Stimulated activated CD4-positive, alpha-beta T cell treated with anti-CD3 and anti-CD28 coated beads, Interleukin-15, amount 100 ng/mL, for 1 hour (primary cell): Measurements from ENCODE around the gene PTOV1.
"Not testable (repeated sequence)": the region's sequence is repeated elsewhere in the genome, so short reads cannot be mapped to it uniquely, and the experiment has no call there.

Experiments
- DNase-seq, 2 donors: peaks; one replicate each; pipeline ENCODE4 v3.0.0-alpha.2; 2020; ENCODE audit warnings: low read depth in 1 of 2, low spot score in 1 of 2

Gene PTOV1

GRCh38 chr19:49817964-49818648, 32.9 kb upstream of the PTOV1 start, which contains the start of gene MED25:
Gene MED25 (plus strand): TSS chr19:49818289. CDS start chr19:49818342, 53 bp downstream.
- peak; percentile 79 to 82 for DNase-seq

- DNase-seq: no peak
These were observed 32.1 kb upstream of the PTOV1 start for GRCh38 chr19:49818649-49819370.

GRCh38 chr19:49819452-49820115, 31.4 kb upstream of the PTOV1 start:
- not testable (repeated sequence) for DNase-seq

GRCh38 chr19:49820125-49820524, 30.8 kb upstream of the PTOV1 start:
- DNase-seq: no peak

- no peak for DNase-seq
These were observed 27.5 kb upstream of the PTOV1 start for GRCh38 chr19:49823472-49823871.

GRCh38 chr19:49824662-49825061, 26.3 kb upstream of the PTOV1 start:
- DNase-seq: no peak

GRCh38 chr19:49827034-49827433, 23.9 kb upstream of the PTOV1 start:
- no peak for DNase-seq

- no peak for DNase-seq
These were observed 21.8 kb upstream of the PTOV1 start for GRCh38 chr19:49829200-49829599.

- DNase-seq: no peak
These were observed 21.2 kb upstream of the PTOV1 start for GRCh38 chr19:49829721-49830120.

- no peak for DNase-seq
These were observed 20.2 kb upstream of the PTOV1 start for GRCh38 chr19:49830766-49831165.

- no peak for DNase-seq
These were observed 19.4 kb upstream of the PTOV1 start for GRCh38 chr19:49831592-49831991.

GRCh38 chr19:49832556-49832955, 18.4 kb upstream of the PTOV1 start:
- DNase-seq: no peak

- DNase-seq: no peak
These were observed 17.4 kb upstream of the PTOV1 start for GRCh38 chr19:49833599-49833998.

- DNase-seq: no peak
These were observed 15.4 kb upstream of the PTOV1 start for GRCh38 chr19:49835562-49835961.

- DNase-seq: no peak
These were observed 14.6 kb upstream of the PTOV1 start for GRCh38 chr19:49836176-49837008.

GRCh38 chr19:49837009-49837310, 14.0 kb upstream of the PTOV1 start:
- DNase-seq: no peak

GRCh38 chr19:49837425-49837824, 13.5 kb upstream of the PTOV1 start:
- no peak for DNase-seq

- no peak for DNase-seq
These were observed 11.9 kb upstream of the PTOV1 start for GRCh38 chr19:49838885-49839588.

- DNase-seq: no peak
These were observed 11.2 kb upstream of the PTOV1 start for GRCh38 chr19:49839713-49840112.

- no peak for DNase-seq
These were observed 10.6 kb upstream of the PTOV1 start for GRCh38 chr19:49840321-49840720.

GRCh38 chr19:49840736-49841249, 10.2 kb upstream of the PTOV1 start:
- no peak for DNase-seq
